BLaER1 (cell line): ENCODE measurements around the gene PPP1R3E.

Experiments
- H3K27ac ChIP-seq: shearing (Covaris generic); formaldehyde crosslinking; 2 replicates; pipeline ENCODE4 v1.8.1; 2022
- H3K27me3 ChIP-seq: shearing (Covaris generic); formaldehyde crosslinking; 2 replicates; pipeline ENCODE4 v1.8.1; 2022
- H3K36me3 ChIP-seq: shearing (Covaris generic); formaldehyde crosslinking; 2 replicates; pipeline ENCODE4 v1.8.1; 2022
- H3K4me1 ChIP-seq: shearing (Covaris generic); formaldehyde crosslinking; 2 replicates; pipeline ENCODE4 v1.8.1; 2022
- H3K4me2 ChIP-seq: shearing (Covaris generic); formaldehyde crosslinking; 2 replicates; pipeline ENCODE4 v1.8.1; 2022
- H3K4me3 ChIP-seq: shearing (Covaris generic); formaldehyde crosslinking; 2 replicates; pipeline ENCODE4 v1.8.1; 2022
- H3K9ac ChIP-seq: shearing (Covaris generic); formaldehyde crosslinking; 2 replicates; pipeline ENCODE4 v1.8.1; 2022
- H3K9me3 ChIP-seq: shearing (Covaris generic); formaldehyde crosslinking; 2 replicates; pipeline ENCODE4 v1.8.1; 2022
- H4K20me1 ChIP-seq: shearing (Covaris generic); formaldehyde crosslinking; 2 replicates; pipeline ENCODE4 v1.8.1; 2022
- Cebpa-rat ChIP-seq: shearing (Covaris generic); IDR thresholded peaks from 2 replicates; pipeline ENCODE4 v1.8.1; 2022

The PPP1R3E gene

DNA sequence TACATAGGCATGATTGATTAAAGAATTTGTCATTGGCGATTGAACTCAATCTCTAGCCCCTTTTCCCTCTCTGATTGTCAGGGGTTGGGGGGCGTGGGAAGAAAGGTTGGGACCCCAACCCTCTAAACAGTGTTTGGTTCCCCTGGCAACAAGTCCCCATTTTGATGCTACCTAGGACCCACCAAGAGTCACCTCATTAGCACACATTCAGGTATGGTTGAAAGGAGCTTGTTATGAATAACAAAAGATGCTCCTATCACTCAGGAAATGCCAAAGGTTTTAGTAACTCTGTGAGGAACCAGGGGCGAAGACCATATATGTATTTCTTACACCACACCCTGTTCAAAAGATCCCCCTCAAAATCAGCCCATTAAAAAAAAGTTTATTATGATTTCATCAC, 50.7 kb downstream of the PPP1R3E start:
- H3K27me3 ChIP-seq: no peaks in the 10 kb centered on the region
- H3K27ac ChIP-seq: no peak overlapping the region
- H3K36me3 ChIP-seq: no peaks in the 10 kb centered on the region
- H4K20me1 ChIP-seq: no peaks in the 10 kb centered on the region
- H3K4me1 ChIP-seq: no peaks in the 10 kb centered on the region
- no peak overlapping the region for H3K4me3 ChIP-seq
- TF ChIP-seq Cebpa-rat: no peak
- no peak overlapping the region for H3K9ac ChIP-seq
- H3K9me3 ChIP-seq: no peaks in the 10 kb centered on the region
- H3K4me2 ChIP-seq: no peak overlapping the region

DNA sequence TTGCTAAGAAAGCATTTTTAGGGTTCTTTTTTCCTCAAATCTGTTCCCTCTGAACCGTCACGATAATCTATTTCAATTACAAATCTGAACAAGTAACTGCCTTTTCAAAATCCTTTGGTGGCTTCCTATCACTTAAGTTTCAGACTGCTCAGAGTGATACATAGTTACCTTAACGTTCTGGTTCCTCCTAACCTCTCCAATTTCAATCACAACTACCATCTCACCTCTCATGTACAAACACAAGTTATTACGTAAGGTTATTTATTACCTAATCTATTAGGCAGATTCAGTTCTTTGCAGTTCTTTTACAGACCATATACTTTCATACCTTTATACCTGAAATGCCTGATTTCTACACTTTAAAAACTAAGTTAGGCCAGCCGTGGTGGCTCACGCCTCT, 52.8 kb downstream of the PPP1R3E start:
- Histone ChIP-seq H3K4me3 (no peak overlapping the region), H3K9ac (no peak overlapping the region), H3K36me3 (no peaks in the 10 kb centered on the region), H3K4me1 (no peaks in the 10 kb centered on the region), H3K27ac (no peak overlapping the region), H3K4me2 (no peak overlapping the region), H4K20me1 (no peaks in the 10 kb centered on the region), H3K27me3 (no peaks in the 10 kb centered on the region), H3K9me3 (no peaks in the 10 kb centered on the region)
- TF ChIP-seq Cebpa-rat: no peak; the same call in 1 of the 2 replicates

DNA sequence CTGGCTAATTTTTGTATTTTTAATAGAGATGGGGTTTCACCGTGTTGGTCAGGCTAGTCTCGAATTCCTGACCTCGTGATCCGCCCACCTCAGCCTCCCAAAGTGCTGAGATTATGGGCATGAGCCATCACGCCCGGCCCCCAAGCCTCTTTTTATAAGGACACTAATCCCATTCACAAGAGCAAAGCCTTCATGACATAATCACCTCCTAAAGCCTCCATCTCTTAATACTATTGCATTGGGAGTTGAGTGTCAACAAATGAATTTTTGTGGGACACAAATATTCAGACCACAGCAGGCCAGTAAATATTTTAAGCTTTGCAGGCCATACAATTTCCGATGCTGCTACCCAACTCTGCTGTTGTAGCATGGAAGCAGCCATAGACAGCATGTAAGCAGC, 54.1 kb downstream of the PPP1R3E start:
- H3K4me1 ChIP-seq: no peaks in the 10 kb centered on the region
- no peak overlapping the region for H3K4me3 ChIP-seq
- no peaks in the 10 kb centered on the region for H3K27me3 ChIP-seq
- H3K9me3 ChIP-seq: no peaks in the 10 kb centered on the region
- no peak overlapping the region for H3K9ac ChIP-seq
- TF ChIP-seq Cebpa-rat: no peak
- H3K4me2 ChIP-seq: no peak overlapping the region
- no peaks in the 10 kb centered on the region for H4K20me1 ChIP-seq
- no peak overlapping the region for H3K27ac ChIP-seq
- no peaks in the 10 kb centered on the region for H3K36me3 ChIP-seq
